Upper lobe of left lung (tissue), 4 donors: ENCODE measurements around the gene SLC6A3.

Experiments
- CTCF ChIP-seq, 6 experiments: fragments of 450-650 bp in 4 of 6; fragments of 200-600 bp in 2 of 6; sonication (generic) in 2 of 6; IDR thresholded peaks; one replicate each; pipeline ENCODE4 v1.5.1; 2016 to 2019; ENCODE audit warnings: antibody characterized with exemption in 6 of 6
- POLR2A ChIP-seq, 4 donors: fragments of 450-650 bp; IDR thresholded peaks; one replicate each; pipeline ENCODE4 v1.5.1; 2016 to 2017; ENCODE audit warnings: antibody characterized with exemption in 4 of 4, mild to moderate bottlenecking in 2 of 4
- POLR2AphosphoS5 ChIP-seq, 2 donors: sonication (generic); formaldehyde crosslinking; IDR thresholded peaks; one replicate each; pipeline ENCODE4 v1.5.1; 2017; ENCODE audit warnings: antibody characterized with exemption in 2 of 2

- no peak for TF ChIP-seq POLR2A (IDR thresholded peaks at IDR 0.05)
- TF ChIP-seq CTCF (IDR thresholded peaks at IDR 0.05), result peak in 3 of 6 experiments; percentile 27 to 47 (median 39)
- TF ChIP-seq POLR2AphosphoS5 (IDR thresholded peaks at IDR 0.05), result no peak
Observed at GRCh38 chr5:1468247-1468612, 23.0 kb upstream of the SLC6A3 start.
